GM23338 (cell line): Measurements from ENCODE around the gene IFI44L. TPM values are rescaled to one million over a fixed set of nuclear protein-coding genes. Genes with fewer than 3 reads are reported as not detected.

Experiments used
- ATAC-seq: fragments of 200-7000 bp; cut with Tn5 transposase; 3 replicates; pipeline ENCODE4 v1.9.1; 2020
- DNase-seq: peaks from one replicate; pipeline ENCODE4 v3.0.0-alpha.2; 2015; ENCODE audit warnings: low spot score
- H2AFZ ChIP-seq: fragments of 200-600 bp; sonication (generic); 2 replicates; pipeline ENCODE4 v1.8.0; 2016; ENCODE audit warnings: antibody characterized with exemption, mild to moderate bottlenecking, moderate library complexity
- H3F3A ChIP-seq: fragments of 200-600 bp; sonication (generic); replicated peaks from 2 replicates; pipeline ENCODE4 v1.8.0; 2017; ENCODE audit warnings: antibody characterized with exemption, mixed run types, low read depth
- H3K27ac ChIP-seq: fragments of 200-600 bp; sonication (generic); 2 replicates; pipeline ENCODE4 v1.6.1; 2016; ENCODE audit warnings: low read depth
- H3K27me3 ChIP-seq: fragments of 200-600 bp; sonication (generic); 2 replicates; pipeline ENCODE4 v1.8.0; 2016; ENCODE audit warnings: mild to moderate bottlenecking, mixed run types, moderate library complexity; ENCODE audit not compliant: insufficient read depth
- H3K36me3 ChIP-seq: fragments of 200-600 bp; sonication (generic); 2 replicates; pipeline ENCODE4 v1.8.0; 2016; ENCODE audit warnings: mild to moderate bottlenecking; ENCODE audit not compliant: insufficient read depth
- H3K4me1 ChIP-seq: fragments of 200-600 bp; sonication (generic); 2 replicates; pipeline ENCODE4 v1.8.0; 2016; ENCODE audit warnings: mild to moderate bottlenecking, moderate library complexity; ENCODE audit not compliant: insufficient read depth
- H3K4me2 ChIP-seq: fragments of 200-600 bp; sonication (generic); 2 replicates; pipeline ENCODE4 v1.7.1; 2017; ENCODE audit warnings: mixed run types
- H3K4me3 ChIP-seq: fragments of 200-600 bp; sonication (generic); 2 replicates; pipeline ENCODE4 v1.6.1; 2016; ENCODE audit warnings: mixed run types
- H3K79me2 ChIP-seq: fragments of 200-600 bp; sonication (generic); replicated peaks from 2 replicates; pipeline ENCODE4 v1.8.0; 2017; ENCODE audit warnings: mild to moderate bottlenecking; ENCODE audit not compliant: insufficient read depth
- H3K9me2 ChIP-seq: fragments of 200-600 bp; sonication (generic); 2 replicates; pipeline ENCODE4 v1.8.0; 2017; ENCODE audit not compliant: insufficient read depth
- H4K20me1 ChIP-seq: fragments of 200-600 bp; sonication (generic); replicated peaks from 2 replicates; pipeline ENCODE4 v1.8.0; 2017; ENCODE audit warnings: mild to moderate bottlenecking; ENCODE audit not compliant: insufficient read depth
- H3K27ac Mint-ChIP-seq: 2 replicates; pipeline ENCODE4 v1.8.0; 2020; ENCODE audit warnings: inconsistent platforms, mild to moderate bottlenecking, moderate library complexity, mixed read lengths
- H3K27me3 Mint-ChIP-seq: 3 replicates; pipeline ENCODE4 v1.8.0; 2022; ENCODE audit warnings: low read depth, mild to moderate bottlenecking, moderate library complexity, mixed read lengths, inconsistent platforms; ENCODE audit not compliant: insufficient read depth, poor library complexity
- H3K36me3 Mint-ChIP-seq: 3 replicates; pipeline ENCODE4 v1.8.0; 2021; ENCODE audit warnings: low read depth, mild to moderate bottlenecking, inconsistent platforms, moderate library complexity, mixed read lengths
- H3K4me1 Mint-ChIP-seq: 3 replicates; pipeline ENCODE4 v1.8.0; 2020; ENCODE audit warnings: mild to moderate bottlenecking, inconsistent platforms, mixed read lengths
- H3K4me3 Mint-ChIP-seq: 3 replicates; pipeline ENCODE4 v1.8.0; 2021; ENCODE audit warnings: moderate library complexity, mild to moderate bottlenecking, inconsistent platforms, mixed read lengths
- H3K9me3 Mint-ChIP-seq: 3 replicates; pipeline ENCODE4 v1.8.0; 2020; ENCODE audit warnings: moderate library complexity, mild to moderate bottlenecking, inconsistent platforms, mixed read lengths
- EZH2phosphoT487 ChIP-seq: fragments of 200-600 bp; sonication (generic); IDR thresholded peaks from one replicate; pipeline ENCODE4 v1.8.1; 2018; ENCODE audit warnings: antibody characterized with exemption; ENCODE audit not compliant: unreplicated experiment
- STAT1 ChIP-seq: IDR thresholded peaks from one replicate; pipeline ENCODE4 v1.6.1; 2016; ENCODE audit warnings: antibody characterized with exemption; ENCODE audit not compliant: unreplicated experiment
- ZNF462 ChIP-seq: fragments of 250-450 bp; sonication (Bioruptor Pico); IDR thresholded peaks from 2 replicates; pipeline ENCODE4 v1.5.0; 2020; ENCODE audit warnings: mild to moderate bottlenecking, moderate library complexity
- polyA plus RNA-seq: library from polyadenylated mRNA; unstranded; fragments of >200 nt; fragmentation: Nextera tagmentation; extraction: Ambion mirVana; gene quantifications from 2 replicates; pipeline ENCODE4 v1.2.1, GENCODE V29; 2016
- total RNA-seq: library from RNA; depleted of rRNA; stranded (reverse); fragments of >200 nt; shearing (Covaris generic); gene quantifications from 2 replicates; pipeline ENCODE4 v1.2.3, GENCODE V29; 2014

Gene IFI44L
- total and polyA plus RNA-seq, 2 experiments from 2014 or later: not detected

DNA sequence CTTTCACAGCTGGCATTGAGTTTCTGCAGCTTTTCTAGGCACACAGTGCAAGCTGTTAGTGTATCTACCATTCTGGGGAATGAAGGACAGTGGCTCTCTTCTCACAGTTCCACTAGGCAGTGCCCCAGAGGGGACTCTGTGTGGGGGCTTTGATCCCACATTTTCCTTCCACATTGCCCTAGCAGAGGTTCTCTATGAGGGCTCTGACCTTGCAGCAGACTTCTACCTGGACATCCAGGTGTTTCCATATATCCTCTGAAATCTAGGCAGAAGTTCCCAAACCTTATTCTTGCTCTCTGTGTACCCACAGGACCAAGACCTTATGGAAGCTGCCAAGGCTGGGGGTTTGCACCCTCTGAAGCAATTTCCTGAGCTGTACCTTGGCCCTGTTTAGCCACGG, 27.0 kb downstream of the IFI44L start:
- Histone ChIP-seq H4K20me1 (no peaks in the 10 kb centered on the region), H3K79me2 (no peaks in the 10 kb centered on the region), H3K27ac (no peak overlapping the region), H2AFZ (no peak overlapping the region), H3F3A (no peaks in the 10 kb centered on the region), H3K36me3 (no peaks in the 10 kb centered on the region), H3K4me3 (no peak overlapping the region), H3K9me2 (peaks cover 3% of the 10 kb centered on the region; the same call in 1 of the 2 replicates), H3K4me1 (no peaks in the 10 kb centered on the region), H3K27me3 (no peaks in the 10 kb centered on the region), H3K4me2 (no peak overlapping the region)
- Mint-ChIP-seq H3K4me3 (no peak overlapping the region), H3K27ac (no peak overlapping the region), H3K9me3 (peaks cover 30% of the 10 kb centered on the region), H3K36me3 (peaks cover 7% of the 10 kb centered on the region; the same call in 2 of the 3 replicates), H3K27me3 (peaks cover 2% of the 10 kb centered on the region), H3K4me1 (no peaks in the 10 kb centered on the region)
- TF ChIP-seq ZNF462 (CRISPR knock-in tag): no peak
- no peak for TF ChIP-seq STAT1
- ATAC-seq (no peak), DNase-seq (no peak)

DNA sequence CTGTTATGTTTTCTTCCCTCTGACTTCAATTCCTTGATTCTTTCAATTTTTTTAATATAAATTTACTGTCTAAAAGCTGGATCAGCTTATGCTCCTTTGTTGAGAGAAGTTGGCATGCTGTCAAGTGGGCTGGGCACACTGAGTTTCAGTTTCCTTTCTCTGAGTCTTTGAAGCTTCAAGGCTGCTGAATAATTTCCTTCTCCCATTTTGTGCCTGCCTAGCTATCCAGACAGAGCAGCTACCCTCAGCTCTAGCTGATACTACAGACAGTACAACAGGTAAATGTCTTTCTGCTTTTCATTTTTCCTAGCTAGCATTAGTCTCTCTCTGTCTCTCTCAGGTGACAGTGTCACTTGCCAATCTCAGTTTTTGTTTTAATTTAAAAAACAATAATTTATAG, 29.4 kb downstream of the IFI44L start, which contains the start of gene IFI44:
Gene IFI44, plus strand, starts transcription at position 204 of the 400 bp plus-strand sequence. CDS start 365 bp downstream, outside the sequence.
- ATAC-seq (no peak), DNase-seq (no peak)
- H3K36me3 ChIP-seq: no peaks in the 10 kb centered on the region
- no peaks in the 10 kb centered on the region for H4K20me1 ChIP-seq
- H3K4me2 ChIP-seq: no peak within 1 kb of the TSS
- no peaks in the 10 kb centered on the region for H3F3A ChIP-seq
- Mint-ChIP-seq H3K9me3 (peaks cover 28% of the 10 kb centered on the region), H3K27me3 (peaks cover 2% of the 10 kb centered on the region), H3K27ac (no peak within 1 kb of the TSS), H3K36me3 (peaks cover 7% of the 10 kb centered on the region; the same call in 2 of the 3 replicates), H3K4me3 (no peak within 1 kb of the TSS), H3K4me1 (no peaks in the 10 kb centered on the region)
- no peaks in the 10 kb centered on the region for H3K79me2 ChIP-seq
- H3K4me3 ChIP-seq: no peak within 1 kb of the TSS
- H2AFZ ChIP-seq: no peak within 1 kb of the TSS
- H3K4me1 ChIP-seq: no peaks in the 10 kb centered on the region
- peaks cover 6% of the 10 kb centered on the region; the same call in 1 of the 2 replicates for H3K27me3 ChIP-seq
- no peaks in the 10 kb centered on the region for H3K9me2 ChIP-seq
- H3K27ac ChIP-seq: no peak within 1 kb of the TSS
- TF ChIP-seq ZNF462 (CRISPR knock-in tag): no peak
- TF ChIP-seq STAT1: no peak
- TF ChIP-seq EZH2phosphoT487: no peak
